GM18951 (cell line): ENCODE data around the gene SLCO4A1.

Experiments used
- POLR2A ChIP-seq: IDR thresholded peaks from 4 replicates; pipeline ENCODE4 v1.6.1; 2011; ENCODE audit warnings: mild to moderate bottlenecking; ENCODE audit not compliant: insufficient read length, insufficient read depth; ENCODE audit errors: extremely low read depth
- in situ Hi-C: fragments of 300-500 bp; cut with MboI; formaldehyde crosslinking; loops from one replicate; pipeline ENCODE4 v1.12.0; 2022; ENCODE audit warnings: low sequenced_read_pairs, mixed read lengths, inconsistent platforms; ENCODE audit not compliant: unreplicated experiment

The SLCO4A1 gene

GRCh38 chr20:62692801-62693523 lies 50.7 kb downstream of the SLCO4A1 start:
- in situ Hi-C loops: no loop called here
- no peak for TF ChIP-seq POLR2A

DNA sequence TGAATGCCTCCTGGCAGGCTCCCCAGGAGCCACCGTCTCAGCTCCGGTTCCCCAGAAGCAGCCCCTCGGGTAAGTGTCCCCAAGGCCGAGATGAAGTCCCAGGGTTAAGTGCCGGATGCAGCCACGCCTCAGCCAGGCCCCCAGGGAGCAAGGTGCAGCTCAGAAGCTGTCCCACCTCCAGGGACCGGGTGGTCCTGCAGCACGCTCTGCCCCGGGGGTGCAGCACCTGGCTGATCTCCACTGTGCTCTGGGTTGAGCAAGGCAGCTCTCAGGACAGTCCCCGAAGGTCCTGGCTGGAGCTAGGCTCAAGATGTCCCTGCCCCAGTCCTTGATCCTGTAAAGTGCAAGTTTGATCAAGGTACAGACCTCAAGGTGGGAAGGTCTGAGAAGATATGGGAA lies 51.2 kb downstream of the SLCO4A1 start:
- in situ Hi-C loops: no loop called here

GRCh38 chr20:62694106-62694505 lies 51.8 kb downstream of the SLCO4A1 start:
- no peak for TF ChIP-seq POLR2A
- in situ Hi-C loops: no loop called here

More for the DNA sequence above, 51.2 kb downstream of the SLCO4A1 start:
- no peak for TF ChIP-seq POLR2A

DNA sequence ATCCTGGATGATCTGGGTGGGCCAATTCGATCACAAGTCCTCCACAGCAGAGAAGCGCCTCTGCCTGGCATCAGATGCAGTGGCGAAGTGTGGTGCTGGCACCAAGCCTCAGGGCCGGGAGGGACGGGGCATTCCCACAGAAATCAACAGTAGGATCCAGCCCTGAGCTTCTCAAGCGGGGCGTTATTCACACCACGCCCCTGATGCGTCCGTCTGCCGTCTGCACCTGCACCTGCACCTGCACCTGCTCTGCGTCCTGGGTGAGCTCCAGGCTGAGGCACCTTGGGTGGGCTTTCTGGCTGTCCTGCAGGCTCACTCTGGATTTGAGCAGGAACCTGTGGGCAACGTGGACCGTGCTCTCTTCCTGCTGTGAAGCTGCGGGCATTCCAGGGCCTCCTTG lies 52.6 kb downstream of the SLCO4A1 start:
- in situ Hi-C loops: no loop called here
- TF ChIP-seq POLR2A: no peak

DNA sequence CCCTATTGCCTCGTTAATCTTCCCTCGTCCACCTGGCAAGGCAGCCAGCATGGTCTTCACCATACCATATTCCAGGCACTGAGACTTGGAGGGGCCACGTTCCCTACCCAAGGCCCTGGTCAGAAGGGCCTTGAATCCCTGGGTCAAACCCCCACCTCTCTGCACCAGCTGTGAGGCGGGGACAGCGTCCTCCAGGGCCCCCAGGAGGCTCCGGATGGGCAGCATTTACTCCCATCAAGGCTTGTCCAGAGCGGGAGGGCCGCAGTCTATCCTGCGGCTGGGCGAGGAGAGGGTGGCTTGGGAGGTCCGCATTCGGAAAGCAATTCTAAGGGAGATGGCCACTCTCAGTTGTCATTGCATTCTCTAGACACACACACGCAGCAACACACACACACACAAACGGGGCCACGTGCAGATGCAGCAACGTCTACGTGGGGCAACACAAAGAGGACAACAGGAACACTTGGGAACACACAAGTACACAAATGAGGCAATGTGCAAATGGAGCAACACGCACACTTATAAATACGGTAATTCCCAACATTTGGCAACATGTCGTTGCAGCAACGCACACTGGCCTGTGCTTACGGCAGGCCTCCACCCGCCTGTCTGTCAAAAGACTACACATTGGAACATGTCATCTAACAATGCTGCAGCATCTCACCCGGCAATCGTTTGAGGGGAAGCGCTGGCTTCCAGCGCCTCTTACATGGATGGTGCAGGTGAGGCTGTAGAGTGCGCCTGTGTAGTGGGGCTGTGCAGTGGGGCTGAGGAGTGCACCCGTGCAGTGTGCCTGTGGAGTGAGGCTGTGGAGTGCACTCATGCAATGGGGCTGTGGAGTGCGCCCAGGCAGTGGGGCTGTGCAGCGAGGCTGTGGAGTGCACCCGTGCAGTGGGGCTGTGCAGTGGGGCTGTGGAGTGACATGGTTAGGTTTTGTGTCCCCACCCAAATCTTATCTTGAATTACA lies 53.4 kb downstream of the SLCO4A1 start:
- TF ChIP-seq POLR2A: no peak
- in situ Hi-C loops: no loop called here

- in situ Hi-C loops: no loop called here
- no peak for TF ChIP-seq POLR2A
Measured at GRCh38 chr20:62696434-62696957, 54.2 kb downstream of the SLCO4A1 start.

DNA sequence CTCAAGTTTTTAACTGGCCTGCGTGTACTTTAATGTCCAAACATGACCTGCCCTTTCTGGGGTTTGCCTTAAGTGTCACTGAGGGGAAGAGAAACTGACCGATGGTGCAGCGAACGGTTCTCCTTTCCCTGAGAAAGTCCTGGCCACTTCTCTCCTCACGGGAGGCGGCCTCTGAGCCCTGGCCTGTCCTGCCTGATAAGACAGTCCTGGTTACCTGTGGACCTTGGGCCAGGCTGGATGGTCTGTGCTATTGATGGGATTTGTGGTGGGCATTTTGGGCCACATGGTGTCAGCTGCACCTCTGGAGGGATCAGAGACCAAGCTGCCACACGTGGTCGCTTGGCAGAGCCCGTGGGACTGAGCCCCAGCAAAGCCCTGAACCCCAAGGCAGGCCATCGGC lies 54.7 kb downstream of the SLCO4A1 start:
- in situ Hi-C loops: no loop called here
- TF ChIP-seq POLR2A: no peak

GRCh38 chr20:62697468-62697912 lies 55.2 kb downstream of the SLCO4A1 start:
- in situ Hi-C loops: no loop called here
- TF ChIP-seq POLR2A: no peak

- TF ChIP-seq POLR2A: no peak
Measured at GRCh38 chr20:62698231-62698630, 55.9 kb downstream of the SLCO4A1 start.

GRCh38 chr20:62699296-62699695 lies 57.0 kb downstream of the SLCO4A1 start:
- no peak for TF ChIP-seq POLR2A
- in situ Hi-C loops: no loop called here

More at GRCh38 chr20:62698231-62698630, 55.9 kb downstream of the SLCO4A1 start:
- in situ Hi-C loops: no loop called here

- TF ChIP-seq POLR2A: no peak
- in situ Hi-C loops: no loop called here
Measured at GRCh38 chr20:62699741-62700140, 57.4 kb downstream of the SLCO4A1 start.

DNA sequence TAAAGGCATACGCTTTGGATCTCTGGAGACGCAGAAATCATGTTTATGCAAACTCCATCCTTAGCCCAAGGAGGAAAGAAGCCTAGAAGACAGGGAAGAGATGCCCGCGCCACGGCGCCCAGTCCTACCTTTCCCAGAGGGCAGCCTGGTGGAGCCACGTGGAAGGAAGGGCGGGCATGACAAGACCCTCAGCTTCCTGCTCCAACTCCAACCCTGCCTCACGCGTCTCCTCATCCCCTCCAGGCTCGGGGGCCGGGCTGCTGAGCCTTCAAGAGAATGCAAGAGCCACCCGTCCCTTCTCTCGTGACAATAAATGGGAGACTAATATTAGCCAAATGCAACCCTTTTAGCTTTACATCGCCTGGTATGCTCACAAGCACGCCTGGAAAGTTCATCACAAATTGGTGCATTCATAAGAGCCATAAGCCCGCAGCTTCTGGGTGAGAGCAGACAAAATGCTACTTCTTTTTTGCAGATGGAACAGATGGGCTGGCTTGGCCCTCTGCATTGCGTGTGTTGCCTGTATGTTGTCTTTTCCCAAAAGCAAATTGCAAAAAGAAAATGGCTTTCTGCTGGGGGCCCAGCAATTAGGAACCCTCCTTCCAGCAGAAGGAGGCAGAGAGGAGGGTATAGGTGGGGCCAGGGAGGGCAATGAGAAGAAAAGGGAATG lies 58.1 kb downstream of the SLCO4A1 start:
- no peak for TF ChIP-seq POLR2A
- in situ Hi-C loops: no loop called here

GRCh38 chr20:62701161-62702012 lies 59.1 kb downstream of the SLCO4A1 start:
- in situ Hi-C loops: no loop called here
- no peak for TF ChIP-seq POLR2A

DNA sequence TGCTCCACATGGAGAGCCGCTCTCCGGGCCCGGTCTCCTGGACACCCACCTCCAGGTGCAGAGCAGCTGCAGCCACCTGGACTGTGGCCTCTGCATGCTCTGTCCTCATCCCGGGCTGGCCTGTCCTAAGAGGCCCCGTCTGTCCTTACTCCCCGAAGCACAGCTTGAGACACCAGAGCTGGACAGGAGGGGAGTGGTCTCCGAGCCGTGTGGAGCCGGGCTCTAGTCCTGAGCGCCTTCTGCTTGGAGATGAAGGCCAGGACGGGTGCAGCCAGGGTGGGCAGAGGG lies 59.7 kb downstream of the SLCO4A1 start:
- TF ChIP-seq POLR2A: no peak
- in situ Hi-C loops: no loop called here
